GM18873 (cell line): ENCODE data around the gene TBC1D1.

Experiments
- ATAC-seq: cut with Tn5 transposase; IDR thresholded peaks from one replicate; pipeline ENCODE4 v1.9.1; 2021; ENCODE audit warnings: mild to moderate bottlenecking, moderate library complexity, moderate number of reproducible peaks; ENCODE audit not compliant: unreplicated experiment, low FRiP score

Gene TBC1D1

GRCh38 chr4:38137080-38137479 lies 246.2 kb downstream of the TBC1D1 start:
- no peak for ATAC-seq

GRCh38 chr4:38138363-38138762 lies 247.5 kb downstream of the TBC1D1 start:
- no peak for ATAC-seq

- ATAC-seq, result no peak
Measured at GRCh38 chr4:38139187-38139586, 248.3 kb downstream of the TBC1D1 start.

- ATAC-seq, result no peak
Measured at GRCh38 chr4:38140643-38141203, 249.8 kb downstream of the TBC1D1 start.

GRCh38 chr4:38141808-38142500 lies 251.1 kb downstream of the TBC1D1 start:
- no peak for ATAC-seq

GRCh38 chr4:38144031-38144430 lies 253.1 kb downstream of the TBC1D1 start:
- ATAC-seq, result no peak

GRCh38 chr4:38145033-38145678 lies 254.3 kb downstream of the TBC1D1 start:
- no peak for ATAC-seq

- ATAC-seq, result no peak
Measured at GRCh38 chr4:38145741-38146140, 254.9 kb downstream of the TBC1D1 start.

- ATAC-seq, result no peak
Measured at GRCh38 chr4:38146383-38146782, 255.5 kb downstream of the TBC1D1 start.

GRCh38 chr4:38149472-38149996 lies 258.6 kb downstream of the TBC1D1 start:
- ATAC-seq, result no peak

GRCh38 chr4:38149997-38150671 lies 259.2 kb downstream of the TBC1D1 start:
- ATAC-seq, result no peak

- no peak for ATAC-seq
Measured at GRCh38 chr4:38150766-38151165, 259.9 kb downstream of the TBC1D1 start.

GRCh38 chr4:38151873-38152272 lies 261.0 kb downstream of the TBC1D1 start:
- ATAC-seq, result no peak

GRCh38 chr4:38152305-38152704 lies 261.4 kb downstream of the TBC1D1 start:
- no peak for ATAC-seq

GRCh38 chr4:38152721-38153386 lies 262.0 kb downstream of the TBC1D1 start:
- no peak for ATAC-seq

GRCh38 chr4:38153387-38153760 lies 262.5 kb downstream of the TBC1D1 start:
- ATAC-seq, result no peak

- ATAC-seq, result no peak
Measured at GRCh38 chr4:38154252-38154651, 263.4 kb downstream of the TBC1D1 start.

- no peak for ATAC-seq
Measured at GRCh38 chr4:38154681-38155588, 264.1 kb downstream of the TBC1D1 start.

GRCh38 chr4:38155589-38156294 lies 264.9 kb downstream of the TBC1D1 start:
- no peak for ATAC-seq
